Hematopoietic multipotent progenitor cell treated with erythropoietin and hydrocortisone succinate and interleukin-3 and kit ligand, for 15 days (in vitro differentiated cells): Measurements from ENCODE around the gene ASXL2.
"Not testable (repeated sequence)": the region's sequence is repeated elsewhere in the genome, so short reads cannot be mapped to it uniquely, and the experiment has no call there.

Experiments
- DNase-seq: peaks from one replicate; pipeline ENCODE4 v3.0.0-alpha.2; 2015; ENCODE audit warnings: low spot score

ASXL2 gene

GRCh38 chr2:25735835-25736234, 142.5 kb downstream of the ASXL2 start:
- no peak for DNase-seq

- no peak for DNase-seq
Measured at GRCh38 chr2:25728559-25728958, 149.7 kb downstream of the ASXL2 start.

- no peak for DNase-seq
Measured at GRCh38 chr2:25726522-25726921, 151.8 kb downstream of the ASXL2 start.

GRCh38 chr2:25725877-25726276, 152.4 kb downstream of the ASXL2 start:
- DNase-seq, result no peak

GRCh38 chr2:25724756-25725155, 153.5 kb downstream of the ASXL2 start:
- DNase-seq, result no peak

GRCh38 chr2:25722224-25722623, 156.1 kb downstream of the ASXL2 start:
- no peak for DNase-seq

GRCh38 chr2:25720575-25720974, 157.7 kb downstream of the ASXL2 start:
- no peak for DNase-seq

- no peak for DNase-seq
Measured at GRCh38 chr2:25714740-25715139, 163.5 kb downstream of the ASXL2 start.

GRCh38 chr2:25712455-25712854, 165.8 kb downstream of the ASXL2 start:
- no peak for DNase-seq

GRCh38 chr2:25711675-25712354, 166.5 kb downstream of the ASXL2 start:
- no peak for DNase-seq

- DNase-seq, result no peak
Measured at GRCh38 chr2:25710750-25711149, 167.5 kb downstream of the ASXL2 start.

GRCh38 chr2:25709349-25709748, 168.9 kb downstream of the ASXL2 start:
- no peak for DNase-seq

- no peak for DNase-seq
Measured at GRCh38 chr2:25707927-25708590, 170.2 kb downstream of the ASXL2 start.

- not testable (repeated sequence) for DNase-seq
Measured at GRCh38 chr2:25705575-25705974, 172.7 kb downstream of the ASXL2 start.

- DNase-seq, result no peak
Measured at GRCh38 chr2:25701801-25702200, 176.5 kb downstream of the ASXL2 start.

GRCh38 chr2:25700221-25700660, 178.0 kb downstream of the ASXL2 start:
- no peak for DNase-seq

- no peak for DNase-seq
Measured at GRCh38 chr2:25699216-25699615, 179.1 kb downstream of the ASXL2 start.

GRCh38 chr2:25698752-25699151, 179.5 kb downstream of the ASXL2 start:
- no peak for DNase-seq

GRCh38 chr2:25697559-25698341, 180.5 kb downstream of the ASXL2 start:
- DNase-seq, result no peak

GRCh38 chr2:25692737-25693445, 185.4 kb downstream of the ASXL2 start:
- no peak for DNase-seq

- DNase-seq, result no peak
Measured at GRCh38 chr2:25692143-25692542, 186.1 kb downstream of the ASXL2 start.

- no peak for DNase-seq
Measured at GRCh38 chr2:25690058-25690457, 188.2 kb downstream of the ASXL2 start.
